Activated CD8-positive, alpha-beta T cell treated with anti-CD3 and anti-CD28 coated beads for 36 hours (primary cell): Measurements from ENCODE around the gene IGF2BP1. TPM values are rescaled to one million over a fixed set of nuclear protein-coding genes. Genes with fewer than 3 reads are reported as not detected.
"Not testable (repeated sequence)": the region's sequence is repeated elsewhere in the genome, so short reads cannot be mapped to it uniquely, and the experiment has no call there.

Experiments used
- ATAC-seq: fragments of 200-7000 bp; cut with Tn5 transposase; one replicate; pipeline ENCODE4 v1.10.0; 2021; ENCODE audit warnings: mild to moderate bottlenecking, moderate library complexity
- CTCF ChIA-PET: fragments of 350-600 bp; sonication (Branson Sonifier 250); formaldehyde crosslinking; loops from one replicate; lab custom pipeline; 2021; ENCODE audit warnings: antibody characterized with exemption; lab: Charles Lee
- POLR2A ChIA-PET: fragments of 350-600 bp; sonication (Branson Sonifier 250); formaldehyde crosslinking; loops from one replicate; lab custom pipeline; 2021; ENCODE audit warnings: antibody characterized with exemption; lab: Charles Lee
- DNase-seq: peaks from one replicate; pipeline ENCODE4 v3.0.0-alpha.2; 2020
- H3K27ac Mint-ChIP-seq: one replicate; pipeline ENCODE4 v1.8.0; 2021; ENCODE audit warnings: mild to moderate bottlenecking, mixed read lengths
- H3K27me3 Mint-ChIP-seq: one replicate; pipeline ENCODE4 v1.8.0; 2021; ENCODE audit warnings: mixed read lengths
- H3K36me3 Mint-ChIP-seq: one replicate; pipeline ENCODE4 v1.8.0; 2021; ENCODE audit warnings: low read depth, mixed read lengths
- H3K4me1 Mint-ChIP-seq: one replicate; pipeline ENCODE4 v1.8.0; 2021; ENCODE audit warnings: low read depth, mixed read lengths
- H3K4me3 Mint-ChIP-seq: one replicate; pipeline ENCODE4 v1.8.0; 2021; ENCODE audit warnings: mild to moderate bottlenecking, moderate library complexity, mixed read lengths
- H3K9me3 Mint-ChIP-seq: one replicate; pipeline ENCODE4 v1.8.0; 2021; ENCODE audit warnings: mixed read lengths
- intact Hi-C: fragments of 100-400 bp; cut with micrococcal nuclease; formaldehyde crosslinking; loops from one replicate; pipeline ENCODE4 v1.10.0; 2022
- total RNA-seq, 2 experiments: library from RNA; stranded (reverse); gene quantifications; one replicate each; pipeline ENCODE4 v1.2.3, GENCODE V29; 2021
- TF ChIP-seq, protein P1 (sequence below): fragments of 200-600 bp; IDR thresholded peaks from one replicate; pipeline ENCODE4 v1.8.0; 2022; ENCODE audit warnings: antibody characterized with exemption, mild to moderate bottlenecking

Gene IGF2BP1
- total RNA-seq, 2 experiments from 2014 or later: 0.18 to 0.51 TPM

DNA sequence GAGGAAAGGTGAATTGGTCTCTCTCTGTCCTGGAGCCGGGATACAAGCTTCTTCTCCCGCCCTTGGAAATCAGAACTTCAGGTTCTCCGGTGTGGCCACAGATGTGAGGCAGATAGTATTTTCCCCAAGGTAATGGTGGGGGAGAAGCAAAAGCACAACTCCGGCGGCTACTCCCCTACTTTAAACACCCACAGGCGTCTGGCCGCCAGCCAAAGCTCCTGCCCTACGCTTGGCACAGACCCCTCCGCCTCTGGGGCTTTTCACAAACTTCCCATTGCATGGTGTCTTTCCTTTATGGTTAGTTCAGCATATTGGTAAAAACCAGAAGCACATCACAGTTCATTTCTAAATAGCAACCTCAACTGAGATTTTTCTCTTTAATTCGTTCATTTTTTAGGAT is 95.9 kb downstream of the IGF2BP1 start:
- Mint-ChIP-seq H3K4me1 (no peaks in the 10 kb centered on the region), H3K27me3 (peaks cover 3% of the 10 kb centered on the region), H3K9me3 (no peaks in the 10 kb centered on the region), H3K27ac (no peak overlapping the region), H3K36me3 (no peaks in the 10 kb centered on the region), H3K4me3 (no peak overlapping the region)
- ATAC-seq (no peak), DNase-seq (no peak)
- intact Hi-C loops: no loop called here
- POLR2A ChIA-PET: no interaction called here
- TF ChIP-seq, protein P1, sequence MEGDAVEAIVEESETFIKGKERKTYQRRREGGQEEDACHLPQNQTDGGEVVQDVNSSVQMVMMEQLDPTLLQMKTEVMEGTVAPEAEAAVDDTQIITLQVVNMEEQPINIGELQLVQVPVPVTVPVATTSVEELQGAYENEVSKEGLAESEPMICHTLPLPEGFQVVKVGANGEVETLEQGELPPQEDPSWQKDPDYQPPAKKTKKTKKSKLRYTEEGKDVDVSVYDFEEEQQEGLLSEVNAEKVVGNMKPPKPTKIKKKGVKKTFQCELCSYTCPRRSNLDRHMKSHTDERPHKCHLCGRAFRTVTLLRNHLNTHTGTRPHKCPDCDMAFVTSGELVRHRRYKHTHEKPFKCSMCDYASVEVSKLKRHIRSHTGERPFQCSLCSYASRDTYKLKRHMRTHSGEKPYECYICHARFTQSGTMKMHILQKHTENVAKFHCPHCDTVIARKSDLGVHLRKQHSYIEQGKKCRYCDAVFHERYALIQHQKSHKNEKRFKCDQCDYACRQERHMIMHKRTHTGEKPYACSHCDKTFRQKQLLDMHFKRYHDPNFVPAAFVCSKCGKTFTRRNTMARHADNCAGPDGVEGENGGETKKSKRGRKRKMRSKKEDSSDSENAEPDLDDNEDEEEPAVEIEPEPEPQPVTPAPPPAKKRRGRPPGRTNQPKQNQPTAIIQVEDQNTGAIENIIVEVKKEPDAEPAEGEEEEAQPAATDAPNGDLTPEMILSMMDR: no peak
- CTCF ChIA-PET: no interaction called here

DNA sequence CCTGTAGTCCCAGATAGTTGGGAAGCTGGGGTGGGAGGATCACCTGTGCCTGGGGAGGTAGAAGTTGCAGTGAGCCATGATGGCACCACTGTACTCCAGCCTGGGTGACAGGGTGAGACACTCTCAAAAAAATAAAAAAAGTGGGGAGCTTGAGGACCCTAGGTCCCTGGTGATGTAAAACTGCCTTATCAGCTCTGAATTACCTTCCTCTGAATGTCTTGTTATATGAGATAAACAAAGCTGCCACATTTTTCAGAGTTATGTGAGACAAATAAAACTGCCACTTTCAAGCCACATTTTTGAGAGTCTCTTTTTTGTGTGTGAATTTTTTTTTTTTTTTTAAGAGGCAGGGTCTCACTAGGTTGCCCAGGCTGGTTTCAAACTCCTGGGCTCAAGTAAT is 103.4 kb downstream of the IGF2BP1 start:
- Mint-ChIP-seq H3K9me3 (no peaks in the 10 kb centered on the region), H3K27me3 (peaks cover 2% of the 10 kb centered on the region), H3K27ac (no peak overlapping the region), H3K36me3 (no peaks in the 10 kb centered on the region), H3K4me3 (no peak overlapping the region), H3K4me1 (no peaks in the 10 kb centered on the region)
- ATAC-seq (no peak), DNase-seq (no peak)
- ChIA-PET POLR2A (no interaction called here), CTCF (no interaction called here)
- intact Hi-C loops: no loop called here
- TF ChIP-seq, protein P1: no peak

DNA sequence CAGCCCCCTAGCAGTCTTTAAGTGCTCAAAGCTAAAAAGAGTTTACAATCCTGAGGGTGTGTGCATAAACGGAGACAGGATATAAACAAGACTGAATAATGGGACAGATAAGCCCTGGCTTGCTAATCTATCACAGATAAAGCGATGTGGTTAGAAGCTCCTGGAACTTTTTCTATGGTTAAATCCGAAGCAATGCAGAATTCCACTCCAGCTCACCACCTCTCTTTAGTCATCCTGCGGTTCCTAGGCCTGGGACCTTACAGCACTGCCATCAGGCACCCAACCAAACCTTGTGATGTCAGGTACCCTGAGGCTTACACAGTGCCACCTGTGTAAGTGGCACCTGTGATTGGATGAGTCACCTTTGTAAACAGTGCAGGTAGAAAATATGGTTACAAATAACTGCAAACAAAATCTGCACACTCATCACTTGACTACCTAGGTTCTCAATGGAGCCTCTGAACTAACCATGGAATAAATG is 103.9 kb downstream of the IGF2BP1 start:
- no peaks in the 10 kb centered on the region for H3K4me1 Mint-ChIP-seq
- intact Hi-C loops: no loop called here
- no peaks in the 10 kb centered on the region for H3K36me3 Mint-ChIP-seq
- TF ChIP-seq, protein P1: no peak
- ATAC-seq (no peak), DNase-seq (no peak)
- H3K9me3 Mint-ChIP-seq: no peaks in the 10 kb centered on the region
- ChIA-PET POLR2A (no interaction called here), CTCF (no interaction called here)
- H3K27ac Mint-ChIP-seq: no peak overlapping the region
- no peak overlapping the region for H3K4me3 Mint-ChIP-seq
- peaks cover 2% of the 10 kb centered on the region for H3K27me3 Mint-ChIP-seq

DNA sequence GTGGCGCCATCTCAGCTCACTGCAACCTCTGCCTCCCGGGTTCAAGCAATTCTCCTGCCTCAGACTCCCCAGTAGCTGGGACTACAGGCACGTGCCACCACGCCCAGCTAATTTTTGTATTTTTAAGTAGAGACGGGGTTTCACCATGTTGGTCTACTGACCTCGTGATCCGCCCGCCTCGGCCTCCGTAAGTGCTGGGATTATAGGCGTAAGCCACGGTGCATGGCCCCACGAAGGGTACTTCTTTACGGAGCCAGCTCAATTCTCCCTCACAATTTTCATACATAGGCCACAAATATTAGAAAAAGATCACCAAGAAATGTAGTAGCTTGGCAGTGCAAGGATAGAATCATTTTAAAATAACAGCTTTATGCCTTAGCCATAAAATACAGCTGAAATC is 106.2 kb downstream of the IGF2BP1 start:
- H3K4me3 Mint-ChIP-seq, H3K27ac Mint-ChIP-seq, H3K4me1 Mint-ChIP-seq, H3K9me3 Mint-ChIP-seq, ATAC-seq, H3K36me3 Mint-ChIP-seq, POLR2A ChIA-PET, H3K27me3 Mint-ChIP-seq, intact Hi-C loops, DNase-seq: not testable (repeated sequence)
- CTCF ChIA-PET: interaction anchor here (0.9 to 1.3 kb wide), 2 partner anchors 20 to 77 kb away, joined by 3 to 4 read pairs; no protein-coding TSS in a partner anchor

DNA sequence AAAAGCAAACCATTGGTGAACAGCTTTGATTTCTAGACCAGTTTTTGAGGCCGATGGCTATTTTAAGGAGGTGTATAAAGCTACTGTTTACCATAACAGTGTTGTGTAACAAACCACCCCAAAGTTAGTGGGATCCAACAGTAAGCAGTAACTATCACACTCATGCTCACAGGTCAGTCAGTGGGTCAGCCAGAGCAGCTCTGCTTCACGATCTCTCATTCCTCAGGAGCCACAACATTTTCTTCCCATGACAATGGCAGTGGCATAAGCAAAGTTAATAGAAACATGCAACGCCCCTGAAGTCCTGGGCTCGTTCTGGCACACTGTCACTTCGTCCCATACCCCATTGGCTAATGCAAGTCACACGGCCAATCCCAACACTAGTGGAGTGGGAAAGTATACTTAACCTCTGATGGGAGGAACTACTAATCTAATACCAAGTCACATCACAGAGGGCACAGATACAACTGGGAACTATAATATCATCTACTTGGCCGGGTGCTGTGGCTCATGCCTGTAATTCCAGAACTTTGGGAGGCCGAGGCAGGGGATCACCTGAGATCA is 107.4 kb downstream of the IGF2BP1 start:
- Mint-ChIP-seq H3K27ac (no peak overlapping the region), H3K4me1 (no peaks in the 10 kb centered on the region), H3K27me3 (peaks cover 2% of the 10 kb centered on the region), H3K4me3 (no peak overlapping the region), H3K9me3 (no peaks in the 10 kb centered on the region), H3K36me3 (no peaks in the 10 kb centered on the region)
- intact Hi-C loops: no loop called here
- POLR2A ChIA-PET: interaction anchor here (0.6 kb wide), 1 partner anchor 77 kb away, joined by 3 read pairs; no protein-coding TSS in a partner anchor
- CTCF ChIA-PET: interaction anchor here (0.9 to 1.3 kb wide), 2 partner anchors 19 to 68 kb away, joined by 4 read pairs; no protein-coding TSS in a partner anchor
- ATAC-seq (no peak), DNase-seq (no peak)
- TF ChIP-seq, protein P1: no peak

Other genes with a start within 250 kb of the IGF2BP1 start
- gene TTLL6, start 180.2 kb upstream of the IGF2BP1 start, total RNA-seq: not detected
- 10 to 100 TPM; 69.2 to 73.1 TPM for gene CALCOCO2, start 166.3 kb upstream of the IGF2BP1 start, total RNA-seq
- gene ATP5MC1, start 104.6 kb upstream of the IGF2BP1 start, total RNA-seq: 100 to 1,000 TPM; 125 to 131 TPM
- gene UBE2Z, start 89.0 kb upstream of the IGF2BP1 start, total RNA-seq: 10 to 100 TPM; 71.1 to 74.3 TPM
- gene SNF8, start 52.5 kb upstream of the IGF2BP1 start, total RNA-seq: 10 to 100 TPM; 87.5 to 99.7 TPM
- gene GIP, start 28.8 kb upstream of the IGF2BP1 start, total RNA-seq: not detected
- not detected for gene B4GALNT2, start 135.4 kb downstream of the IGF2BP1 start, total RNA-seq
- gene GNGT2, start 213.2 kb downstream of the IGF2BP1 start, total RNA-seq: 10 to 100 TPM; 21.7 to 23.9 TPM
- gene ABI3, start 213.3 kb downstream of the IGF2BP1 start, total RNA-seq: 10 to 100 TPM; 39.3 to 45.1 TPM
- gene PHOSPHO1, start 233.4 kb downstream of the IGF2BP1 start, total RNA-seq: not detected